ENCODE results near the gene PFDN6.

DNA sequence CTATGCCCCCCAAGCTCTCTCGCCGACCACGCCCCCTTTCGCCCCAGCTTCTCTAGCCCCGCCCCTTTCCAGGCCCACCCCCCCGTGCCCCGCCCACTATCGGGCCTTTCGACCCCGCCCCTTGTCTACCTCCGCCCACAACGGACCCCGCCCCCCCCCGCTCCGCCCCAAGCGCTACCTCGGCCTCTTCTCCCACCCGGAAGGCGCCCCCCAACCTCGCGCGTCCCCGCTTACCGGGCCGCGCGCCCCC, 27.9 kb downstream of the PFDN6 start:
- TF ChIP-seq, protein P1, sequence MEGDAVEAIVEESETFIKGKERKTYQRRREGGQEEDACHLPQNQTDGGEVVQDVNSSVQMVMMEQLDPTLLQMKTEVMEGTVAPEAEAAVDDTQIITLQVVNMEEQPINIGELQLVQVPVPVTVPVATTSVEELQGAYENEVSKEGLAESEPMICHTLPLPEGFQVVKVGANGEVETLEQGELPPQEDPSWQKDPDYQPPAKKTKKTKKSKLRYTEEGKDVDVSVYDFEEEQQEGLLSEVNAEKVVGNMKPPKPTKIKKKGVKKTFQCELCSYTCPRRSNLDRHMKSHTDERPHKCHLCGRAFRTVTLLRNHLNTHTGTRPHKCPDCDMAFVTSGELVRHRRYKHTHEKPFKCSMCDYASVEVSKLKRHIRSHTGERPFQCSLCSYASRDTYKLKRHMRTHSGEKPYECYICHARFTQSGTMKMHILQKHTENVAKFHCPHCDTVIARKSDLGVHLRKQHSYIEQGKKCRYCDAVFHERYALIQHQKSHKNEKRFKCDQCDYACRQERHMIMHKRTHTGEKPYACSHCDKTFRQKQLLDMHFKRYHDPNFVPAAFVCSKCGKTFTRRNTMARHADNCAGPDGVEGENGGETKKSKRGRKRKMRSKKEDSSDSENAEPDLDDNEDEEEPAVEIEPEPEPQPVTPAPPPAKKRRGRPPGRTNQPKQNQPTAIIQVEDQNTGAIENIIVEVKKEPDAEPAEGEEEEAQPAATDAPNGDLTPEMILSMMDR (IDR thresholded peaks at IDR 0.05; ENCODE audit: insufficient read depth, low read length, poor library complexity, severe bottlenecking): no peak
- TF ChIP-seq EZH2phosphoT487 (conservative IDR thresholded peaks at IDR 0.05; ENCODE audit: low read length): no peak
